ENCODE data around the gene PER1. TPM values are rescaled to one million over a fixed set of nuclear protein-coding genes. Genes with fewer than 3 reads are reported as not detected.

Gene PER1
- total RNA-seq, 1 experiment from 2014 or later = 87.6 TPM

DNA sequence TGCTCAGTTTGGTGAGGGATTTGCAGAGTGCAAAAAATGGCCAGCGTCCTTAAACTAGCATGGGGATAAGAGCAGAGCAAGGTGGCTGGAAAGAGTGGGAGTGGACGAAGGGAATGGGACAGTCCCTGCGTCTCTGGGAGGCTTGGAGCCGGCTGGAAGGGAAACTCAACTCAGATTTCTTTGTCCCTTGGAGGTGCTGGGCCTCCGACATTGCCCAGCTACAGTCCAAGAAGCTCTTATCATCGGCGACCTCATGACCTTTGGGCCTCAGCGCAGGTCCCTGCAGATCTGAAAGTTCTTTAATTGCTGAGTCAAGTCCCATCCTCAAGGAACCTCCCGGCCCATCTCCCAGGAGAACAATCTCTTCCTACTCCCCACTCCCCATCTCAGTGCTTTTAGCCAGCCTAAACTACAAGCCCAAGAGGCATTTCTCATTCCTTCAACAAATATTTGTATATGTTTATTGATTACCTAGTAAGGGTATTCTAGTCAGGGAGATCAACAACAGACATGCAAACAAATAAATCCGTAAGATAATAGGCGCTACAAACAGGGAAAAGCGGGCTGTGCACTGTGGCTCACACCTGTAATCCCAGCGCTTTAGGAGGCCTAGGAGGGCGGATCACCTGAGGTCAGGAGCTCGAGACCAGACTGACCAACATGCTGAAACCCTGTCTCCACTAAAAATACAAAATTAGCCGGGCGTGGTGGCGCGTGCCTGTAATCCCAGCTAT, 25.0 kb upstream of the PER1 start (continued):
- TF ChIP-seq CTCF (IDR thresholded peaks at IDR 0.05 in 2 of 3, conservative IDR thresholded peaks at IDR 0.05 in 1 of 3; ENCODE audit: borderline replicate concordance in 1 of 3, insufficient read depth in 1 of 3, low read depth in 2 of 3, low read length in 2 of 3) (no peak), CBX3 (IDR thresholded peaks at IDR 0.05; ENCODE audit: low read depth) (no peak), POLR2AphosphoS5 (IDR thresholded peaks at IDR 0.05; ENCODE audit: low read depth, low read length) (no peak)

DNA sequence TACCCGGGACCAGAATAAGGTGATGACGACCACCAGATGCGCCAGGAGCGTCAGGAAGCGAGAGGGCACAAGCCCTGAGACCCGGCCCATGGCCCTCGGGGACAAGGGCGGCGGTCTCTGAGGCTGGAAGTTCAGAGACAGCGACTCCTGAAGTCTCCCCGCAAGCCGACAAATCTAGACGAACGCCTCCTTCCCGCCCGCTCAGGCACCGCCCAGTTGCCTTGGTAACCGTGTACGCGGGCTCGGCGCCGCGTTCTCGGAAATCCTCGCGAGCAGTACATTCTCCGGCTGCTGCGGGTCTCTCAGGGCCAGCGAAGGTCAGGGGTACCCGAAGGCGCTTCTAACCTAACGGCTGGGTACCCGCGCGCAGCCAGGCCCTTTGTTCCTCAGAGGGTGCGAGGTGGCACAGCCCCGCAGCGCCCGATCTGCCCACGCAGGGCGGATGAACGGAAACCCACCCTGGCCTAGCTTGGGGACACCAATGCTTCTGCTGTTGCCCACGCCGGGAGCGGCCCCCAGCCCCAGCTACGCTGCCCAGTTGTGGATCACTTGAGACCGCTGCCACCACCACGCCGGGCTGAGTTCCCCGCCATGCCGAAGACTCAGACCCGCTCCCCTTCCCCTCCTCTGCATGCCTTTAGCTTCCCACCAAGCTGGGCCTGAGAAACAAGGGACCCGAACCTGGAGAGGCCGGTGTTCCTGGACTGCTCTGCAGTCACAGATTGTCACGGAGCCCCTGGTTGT, 24.2 kb upstream of the PER1 start, which contains the start of gene TMEM107:
Gene TMEM107, minus strand, starts transcription at position 184 of the 744 bp plus-strand sequence. Its CDS starts 94 bp downstream, at position 90.
- CTCF ChIA-PET = no interaction called here
- H3K4me1 ChIP-seq (ENCODE audit: control insufficient read depth in 1 of 2, insufficient read depth in 2 of 2, low read length in 2 of 2) = peaks cover 22 to 46% of the 10 kb centered on the region in 2 experiments
- intact Hi-C loops (cut with micrococcal nuclease) = no loop called here

More for the DNA sequence above, 24.2 kb upstream of the PER1 start, which contains the start of gene TMEM107:
- TF ChIP-seq POLR2A (IDR thresholded peaks at IDR 0.05; ENCODE audit: borderline replicate concordance, extremely low read depth, insufficient read depth, insufficient read length) (peak; percentile 48), CBX3 (IDR thresholded peaks at IDR 0.05; ENCODE audit: low read depth) (no peak), TCF7L2 (IDR thresholded peaks at IDR 0.05; ENCODE audit: borderline replicate concordance, extremely low read depth, insufficient read depth, insufficient read length) (peak; percentile 78), ZBTB33 (IDR thresholded peaks at IDR 0.05; ENCODE audit: extremely low read depth, insufficient replicate concordance, low read length) (peak; percentile 93), POLR2AphosphoS5 (IDR thresholded peaks at IDR 0.05; ENCODE audit: low read depth, low read length) (peak; percentile 72), ZFX (IDR thresholded peaks at IDR 0.05) (peak; percentile 82; the same call in 1 of the 2 replicates)
- Histone ChIP-seq H3K4me2 (ENCODE audit: low read length) (peak within 1 kb of the TSS; percentile 99), H2AFZ (ENCODE audit: low read depth, low read length, poor library complexity, severe bottlenecking) (no peak within 1 kb of the TSS), H4K20me1 (ENCODE audit: insufficient read depth) (no peaks in the 10 kb centered on the region), H3K36me3 (ENCODE audit: control insufficient read depth in 1 of 2, insufficient read depth in 2 of 2, low read length in 2 of 2) (no peaks in the 10 kb centered on the region), H3K27ac (ENCODE audit: low read depth, low read length) (peak within 1 kb of the TSS; percentile 76), H3K4me3 (replicated peaks in 1 of 2; ENCODE audit: low read depth in 1 of 2, low read length in 2 of 2) (peak within 1 kb of the TSS; percentile 84 to 86), H3K9ac (ENCODE audit: low read length) (peak within 1 kb of the TSS; percentile 93), H3K79me2 (ENCODE audit: insufficient read depth, low read length) (peaks cover 6% of the 10 kb centered on the region; the same call in 1 of the 2 replicates), H3K27me3 (ENCODE audit: insufficient read depth, low read length) (no peaks in the 10 kb centered on the region), H3K9me2 (ENCODE audit: insufficient read depth) (no peaks in the 10 kb centered on the region), H3K9me3 (ENCODE audit: control insufficient read depth in 1 of 2, insufficient read depth in 1 of 2, low read depth in 1 of 2, low read length in 2 of 2) (no peaks in the 10 kb centered on the region)
- ChIA-PET POLR2A (interaction anchor here (0.6 kb wide), 1 partner anchor 9 kb away, joined by 3 read pairs; no protein-coding TSS in a partner anchor), RAD21 (ENCODE audit: low non-redundant PET in 1 of 2, low total read pairs in 2 of 2, uncharacterized antibody in 2 of 2, unreplicated experiment in 2 of 2) (no interaction called here)
- peak; percentile 74 for DNase-seq (ENCODE audit: low read depth, low spot score)
- ATAC-seq = peak; percentile 69
- BruUV-seq (replicated peaks) = TSS peak; percentile 73
